ENCODE results near the gene CSTB.

- TF ChIP-seq, protein P1, sequence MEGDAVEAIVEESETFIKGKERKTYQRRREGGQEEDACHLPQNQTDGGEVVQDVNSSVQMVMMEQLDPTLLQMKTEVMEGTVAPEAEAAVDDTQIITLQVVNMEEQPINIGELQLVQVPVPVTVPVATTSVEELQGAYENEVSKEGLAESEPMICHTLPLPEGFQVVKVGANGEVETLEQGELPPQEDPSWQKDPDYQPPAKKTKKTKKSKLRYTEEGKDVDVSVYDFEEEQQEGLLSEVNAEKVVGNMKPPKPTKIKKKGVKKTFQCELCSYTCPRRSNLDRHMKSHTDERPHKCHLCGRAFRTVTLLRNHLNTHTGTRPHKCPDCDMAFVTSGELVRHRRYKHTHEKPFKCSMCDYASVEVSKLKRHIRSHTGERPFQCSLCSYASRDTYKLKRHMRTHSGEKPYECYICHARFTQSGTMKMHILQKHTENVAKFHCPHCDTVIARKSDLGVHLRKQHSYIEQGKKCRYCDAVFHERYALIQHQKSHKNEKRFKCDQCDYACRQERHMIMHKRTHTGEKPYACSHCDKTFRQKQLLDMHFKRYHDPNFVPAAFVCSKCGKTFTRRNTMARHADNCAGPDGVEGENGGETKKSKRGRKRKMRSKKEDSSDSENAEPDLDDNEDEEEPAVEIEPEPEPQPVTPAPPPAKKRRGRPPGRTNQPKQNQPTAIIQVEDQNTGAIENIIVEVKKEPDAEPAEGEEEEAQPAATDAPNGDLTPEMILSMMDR (conservative IDR thresholded peaks at IDR 0.05; ENCODE audit: low read depth, low read length), result no peak
- TF ChIP-seq EZH2 (IDR thresholded peaks at IDR 0.05; ENCODE audit: low read length, unreplicated experiment) (no peak), EZH2phosphoT487 (IDR thresholded peaks at IDR 0.05; ENCODE audit: borderline replicate concordance, low read length) (no peak)
Observed at GRCh38 chr21:43739621-43740435, 36.3 kb downstream of the CSTB start.
